GM23338 (cell line): ENCODE measurements around the gene RNF214. TPM values are rescaled to one million over a fixed set of nuclear protein-coding genes. Genes with fewer than 3 reads are reported as not detected.

ENCODE experiments used
- ATAC-seq: fragments of 200-7000 bp; cut with Tn5 transposase; 3 replicates; pipeline ENCODE4 v1.9.1; 2020
- DNase-seq: peaks from one replicate; pipeline ENCODE4 v3.0.0-alpha.2; 2015; ENCODE audit warnings: low spot score
- H2AFZ ChIP-seq: fragments of 200-600 bp; sonication (generic); 2 replicates; pipeline ENCODE4 v1.8.0; 2016; ENCODE audit warnings: antibody characterized with exemption, mild to moderate bottlenecking, moderate library complexity
- H3F3A ChIP-seq: fragments of 200-600 bp; sonication (generic); replicated peaks from 2 replicates; pipeline ENCODE4 v1.8.0; 2017; ENCODE audit warnings: antibody characterized with exemption, mixed run types, low read depth
- H3K27ac ChIP-seq: fragments of 200-600 bp; sonication (generic); 2 replicates; pipeline ENCODE4 v1.6.1; 2016; ENCODE audit warnings: low read depth
- H3K27me3 ChIP-seq: fragments of 200-600 bp; sonication (generic); 2 replicates; pipeline ENCODE4 v1.8.0; 2016; ENCODE audit warnings: mild to moderate bottlenecking, mixed run types, moderate library complexity; ENCODE audit not compliant: insufficient read depth
- H3K36me3 ChIP-seq: fragments of 200-600 bp; sonication (generic); 2 replicates; pipeline ENCODE4 v1.8.0; 2016; ENCODE audit warnings: mild to moderate bottlenecking; ENCODE audit not compliant: insufficient read depth
- H3K4me1 ChIP-seq: fragments of 200-600 bp; sonication (generic); 2 replicates; pipeline ENCODE4 v1.8.0; 2016; ENCODE audit warnings: mild to moderate bottlenecking, moderate library complexity; ENCODE audit not compliant: insufficient read depth
- H3K4me2 ChIP-seq: fragments of 200-600 bp; sonication (generic); 2 replicates; pipeline ENCODE4 v1.7.1; 2017; ENCODE audit warnings: mixed run types
- H3K4me3 ChIP-seq: fragments of 200-600 bp; sonication (generic); 2 replicates; pipeline ENCODE4 v1.6.1; 2016; ENCODE audit warnings: mixed run types
- H3K79me2 ChIP-seq: fragments of 200-600 bp; sonication (generic); replicated peaks from 2 replicates; pipeline ENCODE4 v1.8.0; 2017; ENCODE audit warnings: mild to moderate bottlenecking; ENCODE audit not compliant: insufficient read depth
- H3K9me2 ChIP-seq: fragments of 200-600 bp; sonication (generic); 2 replicates; pipeline ENCODE4 v1.8.0; 2017; ENCODE audit not compliant: insufficient read depth
- H4K20me1 ChIP-seq: fragments of 200-600 bp; sonication (generic); replicated peaks from 2 replicates; pipeline ENCODE4 v1.8.0; 2017; ENCODE audit warnings: mild to moderate bottlenecking; ENCODE audit not compliant: insufficient read depth
- H3K27ac Mint-ChIP-seq: 2 replicates; pipeline ENCODE4 v1.8.0; 2020; ENCODE audit warnings: inconsistent platforms, mild to moderate bottlenecking, moderate library complexity, mixed read lengths
- H3K27me3 Mint-ChIP-seq: 3 replicates; pipeline ENCODE4 v1.8.0; 2022; ENCODE audit warnings: low read depth, mild to moderate bottlenecking, moderate library complexity, mixed read lengths, inconsistent platforms; ENCODE audit not compliant: insufficient read depth, poor library complexity
- H3K36me3 Mint-ChIP-seq: 3 replicates; pipeline ENCODE4 v1.8.0; 2021; ENCODE audit warnings: low read depth, mild to moderate bottlenecking, inconsistent platforms, moderate library complexity, mixed read lengths
- H3K4me1 Mint-ChIP-seq: 3 replicates; pipeline ENCODE4 v1.8.0; 2020; ENCODE audit warnings: mild to moderate bottlenecking, inconsistent platforms, mixed read lengths
- H3K4me3 Mint-ChIP-seq: 3 replicates; pipeline ENCODE4 v1.8.0; 2021; ENCODE audit warnings: moderate library complexity, mild to moderate bottlenecking, inconsistent platforms, mixed read lengths
- H3K9me3 Mint-ChIP-seq: 3 replicates; pipeline ENCODE4 v1.8.0; 2020; ENCODE audit warnings: moderate library complexity, mild to moderate bottlenecking, inconsistent platforms, mixed read lengths
- CREB1 ChIP-seq: fragments of 250-450 bp; sonication (Bioruptor Pico); IDR thresholded peaks from 2 replicates; pipeline ENCODE4 v1.5.0; 2020; ENCODE audit warnings: low read depth, mild to moderate bottlenecking, moderate library complexity
- ETS1 ChIP-seq: IDR thresholded peaks from 2 replicates; pipeline ENCODE4 v1.6.1; 2016; ENCODE audit warnings: antibody characterized with exemption
- EZH2 ChIP-seq: fragments of 200-600 bp; sonication (generic); IDR thresholded peaks from one replicate; pipeline ENCODE4 v1.8.0; 2017; ENCODE audit warnings: antibody characterized with exemption, mild to moderate bottlenecking, low read depth; ENCODE audit not compliant: unreplicated experiment
- JUNB ChIP-seq: IDR thresholded peaks from one replicate; pipeline ENCODE4 v1.6.1; 2016; ENCODE audit warnings: antibody characterized with exemption; ENCODE audit not compliant: unreplicated experiment
- POLR2AphosphoS5 ChIP-seq: IDR thresholded peaks from 2 replicates; pipeline ENCODE4 v1.6.1; 2016; ENCODE audit warnings: antibody characterized with exemption, low read depth
- ZNF331 ChIP-seq: fragments of 250-450 bp; sonication (Bioruptor Pico); IDR thresholded peaks from 2 replicates; pipeline ENCODE4 v1.5.0; 2020; ENCODE audit warnings: low read depth, mild to moderate bottlenecking, moderate library complexity
- ZNF462 ChIP-seq: fragments of 250-450 bp; sonication (Bioruptor Pico); IDR thresholded peaks from 2 replicates; pipeline ENCODE4 v1.5.0; 2020; ENCODE audit warnings: mild to moderate bottlenecking, moderate library complexity
- polyA plus RNA-seq: library from polyadenylated mRNA; unstranded; fragments of >200 nt; fragmentation: Nextera tagmentation; extraction: Ambion mirVana; gene quantifications from 2 replicates; pipeline ENCODE4 v1.2.1, GENCODE V29; 2016
- total RNA-seq: library from RNA; depleted of rRNA; stranded (reverse); fragments of >200 nt; shearing (Covaris generic); gene quantifications from 2 replicates; pipeline ENCODE4 v1.2.3, GENCODE V29; 2014

Gene RNF214
- total and polyA plus RNA-seq, 2 experiments from 2014 or later = 19.4 to 28.4 TPM

- H3K4me3 ChIP-seq = peak within 1 kb of the TSS; percentile 97
- no peaks in the 10 kb centered on the region for H3K9me3 Mint-ChIP-seq
- peak within 1 kb of the TSS; percentile 95 for H3K4me3 Mint-ChIP-seq
- peak within 1 kb of the TSS; percentile 97 for H3K4me2 ChIP-seq
- H3K36me3 ChIP-seq = no peaks in the 10 kb centered on the region
- H3K4me1 ChIP-seq = peaks cover 7% of the 10 kb centered on the region
- peaks cover 7% of the 10 kb centered on the region; the same call in 1 of the 2 replicates for H4K20me1 ChIP-seq
- no peaks in the 10 kb centered on the region for H3K9me2 ChIP-seq
- peak; percentile 82 for DNase-seq
- H3K79me2 ChIP-seq = peaks cover 44% of the 10 kb centered on the region
- peak within 1 kb of the TSS; percentile 96 for H3K27ac Mint-ChIP-seq
- H2AFZ ChIP-seq = peak within 1 kb of the TSS; percentile 100
- H3F3A ChIP-seq = peaks cover 8% of the 10 kb centered on the region; the same call in 1 of the 2 replicates
- peaks cover 12% of the 10 kb centered on the region for H3K27me3 Mint-ChIP-seq
- TF ChIP-seq CREB1 (CRISPR knock-in tag) = peak; percentile 62; the same call in 1 of the 2 replicates
- TF ChIP-seq POLR2AphosphoS5 = peak; percentile 72
- TF ChIP-seq ZNF462 (CRISPR knock-in tag) = no peak
- peaks cover 25% of the 10 kb centered on the region for H3K4me1 Mint-ChIP-seq
- ATAC-seq = no peak; the same call in 1 of the 3 replicates
- H3K27me3 ChIP-seq = no peaks in the 10 kb centered on the region
- peaks cover 18% of the 10 kb centered on the region for H3K36me3 Mint-ChIP-seq
- H3K27ac ChIP-seq = peak within 1 kb of the TSS; percentile 91; the same call in 1 of the 2 replicates
These were observed 704 bp upstream of the RNF214 start, which contains the start of gene PCSK7 for GRCh38 chr11:117231842-117232091. TSS of gene PCSK7 (minus strand) at chr11:117232073. CDS start at chr11:117229844, 2,229 bp downstream.

GRCh38 chr11:117232911-117233409, 489 bp downstream of the RNF214 start:
- Mint-ChIP-seq H3K27ac (peak overlapping the region; percentile 78), H3K9me3 (no peaks in the 10 kb centered on the region), H3K4me1 (peaks cover 25% of the 10 kb centered on the region), H3K4me3 (peak overlapping the region; percentile 85), H3K36me3 (peaks cover 9% of the 10 kb centered on the region; the same call in 2 of the 3 replicates), H3K27me3 (peaks cover 10% of the 10 kb centered on the region)
- peaks cover 7% of the 10 kb centered on the region; the same call in 1 of the 2 replicates for H4K20me1 ChIP-seq
- peak overlapping the region; percentile 97 for H3K4me2 ChIP-seq
- peaks cover 7% of the 10 kb centered on the region for H3K4me1 ChIP-seq
- H3K36me3 ChIP-seq = no peaks in the 10 kb centered on the region
- peak overlapping the region; percentile 97 for H3K4me3 ChIP-seq
- H3K27me3 ChIP-seq = no peaks in the 10 kb centered on the region
- no peaks in the 10 kb centered on the region for H3K9me2 ChIP-seq
- DNase-seq = peak; percentile 49
- peak; percentile 29 for ATAC-seq
- H3K27ac ChIP-seq = peak overlapping the region; percentile 83; the same call in 1 of the 2 replicates
- 0 out of 2 replicates have a peak, but pooled peaks cover 4% of the 10 kb centered on the region for H3F3A ChIP-seq
- TF ChIP-seq CREB1 (CRISPR knock-in tag) (no peak), EZH2 (no peak), POLR2AphosphoS5 (no peak), JUNB (no peak), ETS1 (no peak), ZNF331 (CRISPR knock-in tag) (no peak)
- 0 out of 2 replicates have a peak overlapping the region, but pooled peaks have one; percentile 79 for H2AFZ ChIP-seq
- H3K79me2 ChIP-seq = peaks cover 44% of the 10 kb centered on the region
